Measurements from ENCODE around the gene NAV2.
A peak's percentile ranks its signal among the peaks of the same experiment; 100 is the strongest.
"Not testable (repeated sequence)": the region's sequence is repeated elsewhere in the genome, so short reads cannot be mapped to it uniquely, and the experiment has no call there.

Gene NAV2

DNA sequence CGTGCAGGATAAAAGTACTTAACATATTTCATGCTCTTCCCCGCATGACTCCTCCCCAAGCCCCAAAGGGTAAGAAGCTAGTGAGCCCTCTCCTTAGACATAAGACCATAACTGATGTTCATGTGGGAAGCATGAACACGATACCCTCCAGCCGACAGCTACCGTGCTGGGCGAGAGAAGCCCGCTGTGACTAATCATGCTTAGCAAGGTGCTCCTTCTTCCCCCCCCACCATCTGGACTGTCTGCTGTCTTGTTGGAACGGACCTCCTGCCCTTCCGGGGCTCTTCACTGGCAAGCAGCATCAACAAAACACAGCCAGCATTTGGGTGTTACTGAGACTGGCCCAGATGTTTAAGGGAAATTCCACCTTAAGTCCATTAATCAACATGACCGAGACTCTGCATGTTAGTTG is 247.0 kb downstream of the NAV2 start:
- DNase-seq = no peak

DNA sequence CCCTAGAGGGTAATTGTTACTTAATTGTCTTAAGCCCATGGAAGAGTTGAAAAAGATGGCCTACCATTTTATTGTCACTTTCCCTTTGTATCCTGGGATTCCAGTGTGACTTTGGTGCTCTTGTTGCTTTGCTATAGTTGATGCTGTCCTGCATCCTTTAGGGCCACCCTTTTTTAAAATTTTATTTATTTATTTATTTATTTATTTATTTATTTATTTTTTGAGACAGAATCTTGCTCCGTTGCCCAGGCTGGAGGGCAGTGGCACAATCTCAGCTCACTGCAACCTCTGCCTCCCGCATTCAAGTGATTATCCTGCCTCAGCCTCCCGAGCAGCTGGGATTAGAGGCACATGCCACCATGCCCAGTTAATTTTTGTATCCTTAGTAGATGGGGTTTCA is 247.8 kb downstream of the NAV2 start:
- DNase-seq = not testable (repeated sequence)

DNA sequence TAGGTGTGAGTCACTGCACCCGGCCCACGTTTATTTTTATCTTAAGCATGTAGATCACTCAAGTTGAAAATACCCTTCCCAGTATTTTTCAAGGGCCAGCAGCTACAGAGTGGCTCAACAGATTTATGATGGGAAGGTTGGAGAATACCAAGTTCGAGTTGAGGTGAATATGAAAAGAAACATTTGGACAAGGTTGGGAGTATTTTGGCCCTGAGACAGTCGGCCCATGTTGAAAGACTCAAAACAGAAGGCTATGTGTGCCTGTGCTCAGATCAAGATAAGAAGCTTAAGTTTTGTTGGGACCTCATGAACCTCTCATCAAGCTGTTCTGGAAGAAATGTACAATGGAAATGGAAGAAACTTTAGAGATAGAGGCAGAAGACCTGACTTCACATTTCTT is 248.6 kb downstream of the NAV2 start:
- no peak for DNase-seq

DNA sequence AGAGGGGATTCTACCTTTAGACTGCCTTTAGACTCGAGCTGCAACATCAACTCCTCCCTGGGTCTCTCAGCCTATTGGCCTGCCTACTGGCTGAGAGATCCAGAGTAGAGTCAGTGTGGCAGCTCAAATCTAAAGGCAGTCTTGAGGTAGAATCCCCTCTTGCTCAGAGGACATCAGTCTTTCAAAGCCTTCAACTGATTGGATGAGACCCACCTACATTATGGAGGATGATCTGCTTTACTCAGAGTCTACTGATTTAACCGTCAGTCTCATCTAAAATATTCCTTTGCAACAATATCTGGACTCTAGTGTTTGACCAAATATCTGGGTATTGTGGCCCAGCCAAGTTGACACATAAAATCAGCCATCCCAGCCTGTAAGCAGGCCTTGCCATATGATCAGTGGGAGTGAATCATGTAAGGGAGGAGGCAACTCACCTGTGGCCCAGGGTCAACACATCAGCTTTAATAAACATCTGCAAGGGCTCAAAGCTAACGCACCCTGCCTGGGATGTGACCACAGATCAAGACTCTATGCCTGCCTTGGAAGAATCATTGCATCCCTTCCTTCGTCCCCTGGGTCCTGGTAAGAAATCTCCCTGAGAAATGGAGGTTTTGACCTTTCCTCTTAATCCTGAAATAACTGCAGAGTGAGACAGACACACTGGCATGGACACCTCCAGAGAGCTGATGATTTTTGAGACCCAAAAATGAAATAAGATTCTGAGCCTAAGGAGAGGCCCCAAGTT is 249.6 kb downstream of the NAV2 start:
- DNase-seq = no peak

DNA sequence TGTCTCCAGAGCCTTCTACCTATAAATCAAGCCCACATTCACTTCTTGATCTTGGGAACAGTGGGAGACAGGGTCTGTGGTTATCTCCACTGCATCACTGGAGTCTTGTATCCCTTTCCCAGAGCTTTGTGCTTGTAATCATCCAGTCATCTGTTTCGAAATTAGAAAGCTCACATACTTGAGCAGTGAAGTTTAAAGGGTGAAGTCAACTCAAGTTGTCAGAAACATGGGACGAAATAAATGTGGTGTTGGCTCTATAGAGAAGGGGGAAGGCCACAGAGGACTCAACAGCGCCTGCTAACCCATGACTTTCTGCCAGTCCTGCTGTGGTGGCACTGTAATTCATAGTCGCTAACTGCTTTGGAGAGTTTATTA is 250.2 kb downstream of the NAV2 start:
- DNase-seq = no peak

DNA sequence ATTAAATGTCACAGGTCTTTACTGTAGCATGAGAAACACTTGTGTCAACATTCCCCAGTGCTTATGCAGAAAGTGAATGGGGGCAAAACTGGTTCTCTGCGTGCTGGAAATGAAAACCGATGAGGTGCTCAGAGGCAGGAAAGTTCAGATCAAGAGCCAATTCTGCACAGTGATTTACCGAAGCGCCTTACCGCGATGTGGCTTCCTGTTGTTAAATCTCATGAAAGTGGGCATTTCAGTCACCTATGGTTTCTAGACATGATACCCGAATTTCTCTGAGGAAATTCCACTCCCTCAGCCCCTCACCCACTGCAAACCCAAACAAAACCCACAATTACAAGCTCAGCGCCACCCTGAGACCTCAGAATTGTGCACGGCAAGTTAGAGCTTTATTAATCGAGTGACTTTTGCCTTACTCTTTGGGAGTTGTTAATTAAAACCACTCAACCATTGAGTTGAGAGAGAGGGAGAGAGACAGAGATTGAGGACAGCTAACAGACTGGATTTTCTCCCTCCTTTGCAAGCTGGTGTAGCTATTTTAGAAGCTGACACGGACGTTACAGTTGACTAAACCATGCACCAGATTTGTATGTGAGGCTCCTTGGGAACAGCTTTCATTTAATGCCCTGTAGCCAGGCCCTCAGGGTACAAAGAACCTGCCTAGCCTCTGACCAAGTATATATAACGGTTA is 251.2 kb downstream of the NAV2 start:
- DNase-seq = no peak

DNA sequence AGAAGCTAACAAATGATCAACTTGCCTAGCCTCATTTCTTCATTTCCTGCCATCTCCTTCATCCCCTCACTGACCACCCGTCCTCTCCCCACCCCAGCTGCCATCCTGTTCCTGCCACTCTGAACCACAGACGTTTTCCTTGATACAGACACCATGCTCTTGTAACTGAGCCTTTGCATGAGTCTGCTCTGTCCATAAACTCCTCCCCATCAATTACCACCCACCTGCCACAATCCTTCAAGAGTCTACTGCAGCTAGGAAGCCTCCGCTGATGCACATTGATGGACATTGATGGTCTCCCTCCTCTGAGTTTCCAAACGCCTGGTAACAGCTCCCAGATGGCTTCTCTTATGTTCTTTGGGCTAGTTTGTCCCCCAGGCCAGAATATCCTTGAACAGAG is 253.8 kb downstream of the NAV2 start:
- peak; percentile 33 for DNase-seq

DNA sequence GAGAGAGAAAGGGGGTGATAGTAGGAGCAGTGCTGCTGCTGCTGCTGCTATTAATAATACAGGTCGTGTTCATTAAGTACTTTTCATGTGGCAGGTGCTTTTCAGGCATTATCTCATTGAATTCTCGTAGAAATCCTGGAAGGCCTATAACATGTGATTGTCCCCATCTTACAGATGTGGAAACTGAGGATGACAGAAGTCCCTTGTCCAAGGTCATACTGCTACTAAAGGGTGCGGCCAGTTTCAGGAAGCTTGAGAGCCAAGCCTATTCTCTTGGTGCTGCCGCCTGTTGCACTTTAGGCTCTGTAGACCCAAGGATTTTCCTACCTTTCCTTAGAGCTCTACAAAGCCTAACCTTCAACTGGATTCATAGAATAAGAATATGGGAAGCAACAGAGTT is 254.3 kb downstream of the NAV2 start:
- DNase-seq = no peak

DNA sequence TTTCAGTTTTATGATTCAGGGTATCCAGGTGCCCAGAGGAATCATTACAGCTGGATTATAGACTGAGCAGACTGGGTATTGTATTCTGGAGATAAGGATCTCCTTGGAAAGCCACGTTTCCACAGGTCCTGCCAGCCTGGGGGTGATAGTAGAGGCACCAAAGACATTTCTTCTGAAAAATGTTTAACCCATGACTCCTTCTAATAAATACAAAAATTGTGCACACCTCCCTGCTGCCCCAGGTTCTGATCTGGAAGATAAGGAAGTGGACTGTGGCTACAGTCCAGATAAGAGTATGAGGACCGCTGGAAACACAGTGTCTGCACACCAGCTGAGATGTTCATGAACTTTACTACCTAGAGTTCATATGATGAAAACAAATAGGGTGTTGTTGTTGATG is 255.2 kb downstream of the NAV2 start:
- no peak for DNase-seq

DNA sequence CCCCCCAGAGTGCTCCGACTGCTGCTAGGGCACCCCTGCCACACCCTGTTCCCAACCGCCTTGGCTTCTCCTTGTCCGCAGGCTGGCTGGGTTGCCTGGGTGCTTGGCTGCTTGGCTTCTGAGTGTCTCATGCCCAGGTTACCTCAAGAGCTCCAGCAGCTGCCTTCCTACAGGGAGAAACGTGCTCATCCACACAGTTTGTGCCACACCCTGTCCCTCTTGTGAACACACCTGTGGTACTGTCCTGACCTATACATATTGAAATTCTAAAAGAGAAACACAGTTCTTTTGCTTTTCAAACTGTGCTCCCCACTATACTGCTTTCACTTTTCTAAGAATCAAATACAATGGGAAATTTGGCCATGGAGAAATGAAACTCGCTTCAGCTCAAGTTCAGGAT is 256.2 kb downstream of the NAV2 start:
- no peak for DNase-seq

DNA sequence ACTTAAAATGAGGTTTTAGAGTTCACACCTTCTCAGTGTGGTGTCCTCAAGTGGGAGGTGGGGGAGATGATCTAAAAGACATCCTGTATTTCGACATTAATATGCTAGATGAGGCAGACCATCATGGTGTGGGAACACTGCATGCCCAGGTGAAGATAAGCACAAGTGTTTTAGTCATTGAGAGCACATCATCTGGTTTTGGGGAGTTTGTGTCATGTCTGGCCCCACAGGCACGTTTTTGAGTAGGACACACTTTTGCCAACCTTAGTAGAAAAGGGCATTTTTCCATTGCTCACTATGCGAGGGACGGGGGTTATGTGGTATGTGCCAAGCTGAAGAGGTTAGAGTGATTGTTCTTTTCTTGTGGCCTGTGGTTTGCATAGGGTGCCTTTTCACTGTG is 258.3 kb downstream of the NAV2 start:
- DNase-seq = no peak

DNA sequence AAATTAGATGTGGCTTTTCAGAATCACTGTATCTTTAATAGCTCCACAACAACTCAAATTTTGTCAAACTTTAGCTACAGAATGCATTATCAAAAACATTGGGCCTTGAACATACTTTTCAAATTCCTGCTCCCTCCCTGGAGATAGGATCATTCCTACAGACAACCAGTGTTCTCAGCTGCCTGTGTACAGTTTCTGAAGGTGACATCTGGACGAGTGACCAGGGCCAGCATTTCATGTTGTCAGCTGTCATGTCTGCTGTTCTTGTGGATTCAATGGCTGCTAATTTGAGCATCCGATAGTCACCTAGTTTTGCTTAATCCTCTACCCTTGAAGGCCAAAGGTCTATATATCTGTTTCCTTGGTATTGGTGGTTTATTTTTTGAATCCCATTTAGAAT is 259.5 kb downstream of the NAV2 start:
- DNase-seq = no peak

DNA sequence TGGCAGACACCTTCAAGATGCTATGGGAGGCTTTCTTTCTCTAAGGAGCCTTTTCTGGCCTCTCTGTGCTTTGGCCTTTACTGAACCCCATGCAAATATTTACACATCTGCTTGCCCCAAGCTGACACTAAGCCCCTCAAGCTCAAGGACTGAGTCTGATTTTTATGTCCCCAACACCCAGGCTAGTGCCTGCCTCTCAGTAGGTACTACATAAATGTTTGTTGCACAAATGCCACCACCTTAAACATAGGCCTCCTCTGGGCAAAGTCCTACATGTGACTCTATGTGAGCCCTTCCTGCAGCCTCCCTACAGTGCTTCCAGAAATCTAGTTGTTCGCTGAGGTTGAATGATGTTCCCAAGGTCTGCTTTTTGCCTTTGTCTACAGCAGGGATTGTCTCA is 260.0 kb downstream of the NAV2 start:
- DNase-seq = no peak

DNA sequence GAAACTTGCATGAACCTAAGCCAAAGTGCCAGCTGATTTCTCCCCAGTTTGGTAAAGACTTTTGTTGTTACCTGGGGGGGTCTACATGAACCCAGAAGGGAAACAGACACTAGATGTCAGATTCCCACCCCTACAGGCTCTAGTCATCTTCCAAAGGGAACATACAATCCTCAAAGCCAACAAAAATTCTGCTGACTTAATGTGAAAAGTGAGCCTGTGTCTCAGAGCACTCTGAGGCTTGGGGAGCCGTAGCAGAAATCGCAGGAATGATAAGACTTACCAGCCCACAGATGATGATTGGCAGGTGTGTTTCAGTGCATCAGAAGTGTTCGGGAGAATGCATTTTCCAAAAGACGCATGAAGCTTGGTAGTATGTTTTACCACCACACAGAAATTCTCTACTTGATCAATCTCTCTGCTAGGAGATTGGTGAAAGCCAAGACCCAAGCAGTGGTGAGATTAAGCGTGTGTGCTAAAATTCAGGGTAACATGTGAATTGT is 260.5 kb downstream of the NAV2 start:
- no peak for DNase-seq

DNA sequence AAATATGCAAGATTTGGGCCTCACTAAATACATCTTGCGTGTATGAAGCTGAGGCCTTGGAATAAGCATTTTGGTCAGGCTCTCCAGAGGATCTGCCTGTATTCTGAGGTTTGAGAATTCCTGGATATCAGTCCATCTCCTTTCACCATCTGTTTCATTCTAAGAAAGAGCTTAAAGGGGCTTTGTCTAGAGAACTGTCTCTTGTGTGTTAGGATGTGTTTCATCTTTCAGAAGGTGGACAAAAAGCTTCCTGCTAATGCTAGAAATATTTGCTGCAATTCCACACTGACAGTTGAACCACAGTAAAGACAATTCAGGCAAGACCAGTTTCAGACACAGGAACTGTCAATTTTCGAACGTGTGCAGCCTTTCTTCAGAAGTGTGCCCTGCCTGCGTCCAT is 262.2 kb downstream of the NAV2 start:
- DNase-seq = no peak

DNA sequence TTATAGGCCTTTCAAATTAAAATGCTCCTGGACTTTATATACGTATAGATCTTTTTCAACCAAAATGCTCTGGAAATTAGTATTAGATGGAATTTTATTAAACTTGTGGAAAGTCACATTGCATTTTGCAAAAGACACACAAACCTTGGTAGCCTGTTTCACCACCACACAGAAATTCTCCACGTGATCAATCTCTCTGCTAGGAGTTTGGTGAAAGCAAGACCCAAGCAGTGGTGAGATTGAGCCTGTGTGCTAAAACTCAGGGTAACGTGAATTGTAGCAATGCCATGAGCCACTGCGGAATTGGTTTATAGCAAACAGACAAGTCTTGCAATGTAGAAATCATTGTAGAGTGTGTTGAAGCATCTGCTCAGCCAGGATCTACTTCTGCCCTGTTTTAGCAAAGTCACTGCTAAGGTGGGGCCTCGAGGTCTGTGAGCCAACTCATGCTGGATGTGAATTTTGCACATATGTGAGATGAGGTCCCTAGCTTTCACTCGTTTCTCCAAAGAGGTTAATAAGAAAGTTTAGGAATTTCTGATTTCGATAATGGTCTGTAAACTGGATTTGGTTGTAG is 262.9 kb downstream of the NAV2 start:
- DNase-seq = no peak

DNA sequence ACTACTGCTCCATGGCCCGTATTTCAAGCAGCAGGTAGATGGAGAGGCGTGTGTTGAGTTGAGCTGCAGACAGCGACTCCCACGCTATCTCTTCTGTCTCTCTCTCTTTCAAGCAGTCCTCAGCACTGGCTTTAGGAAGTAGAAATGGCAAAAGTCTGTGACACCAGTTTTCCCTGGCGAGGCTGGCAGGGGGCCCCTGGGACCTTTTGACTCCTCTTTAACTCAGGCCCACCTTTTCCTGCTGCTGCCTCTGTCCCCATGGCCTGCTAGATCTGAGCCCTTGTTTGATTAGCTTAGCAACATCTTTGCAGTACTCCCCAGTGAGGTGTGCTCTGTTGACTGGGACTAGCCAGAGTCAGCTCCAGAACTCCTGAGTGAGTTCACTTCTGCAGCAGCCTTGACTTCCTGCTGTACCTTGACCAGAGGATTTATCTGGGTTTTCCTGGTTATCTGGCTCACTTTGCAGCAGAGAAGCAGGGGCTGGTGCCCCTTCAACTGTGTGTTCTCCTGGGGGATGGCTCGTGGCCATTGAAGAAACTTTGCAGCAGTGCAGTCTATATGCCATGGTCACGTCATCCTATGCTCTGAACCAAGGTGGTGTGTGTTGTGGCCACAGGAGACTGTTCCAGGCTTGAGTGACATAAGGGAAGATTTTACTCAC is 263.8 kb downstream of the NAV2 start:
- no peak for DNase-seq

DNA sequence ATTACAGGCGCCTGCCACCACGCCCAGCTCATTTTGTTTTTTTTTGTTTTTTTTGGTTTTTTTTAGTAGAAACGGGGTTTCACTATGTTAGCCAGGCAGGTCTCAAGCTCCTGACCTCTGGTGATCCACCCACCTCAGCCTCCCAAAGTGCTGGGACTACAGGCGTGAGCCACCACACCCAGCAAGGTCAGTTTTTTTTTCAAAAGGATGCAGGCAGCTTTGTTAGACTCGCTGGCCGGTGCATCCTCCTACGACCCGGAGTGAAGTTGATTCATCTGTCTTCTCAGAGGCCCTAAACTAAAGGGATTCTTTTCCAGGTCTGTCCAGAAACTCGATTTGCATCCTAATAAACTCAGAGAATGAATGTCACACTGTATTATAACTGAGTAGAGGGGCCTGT is 265.3 kb downstream of the NAV2 start:
- DNase-seq = no peak

DNA sequence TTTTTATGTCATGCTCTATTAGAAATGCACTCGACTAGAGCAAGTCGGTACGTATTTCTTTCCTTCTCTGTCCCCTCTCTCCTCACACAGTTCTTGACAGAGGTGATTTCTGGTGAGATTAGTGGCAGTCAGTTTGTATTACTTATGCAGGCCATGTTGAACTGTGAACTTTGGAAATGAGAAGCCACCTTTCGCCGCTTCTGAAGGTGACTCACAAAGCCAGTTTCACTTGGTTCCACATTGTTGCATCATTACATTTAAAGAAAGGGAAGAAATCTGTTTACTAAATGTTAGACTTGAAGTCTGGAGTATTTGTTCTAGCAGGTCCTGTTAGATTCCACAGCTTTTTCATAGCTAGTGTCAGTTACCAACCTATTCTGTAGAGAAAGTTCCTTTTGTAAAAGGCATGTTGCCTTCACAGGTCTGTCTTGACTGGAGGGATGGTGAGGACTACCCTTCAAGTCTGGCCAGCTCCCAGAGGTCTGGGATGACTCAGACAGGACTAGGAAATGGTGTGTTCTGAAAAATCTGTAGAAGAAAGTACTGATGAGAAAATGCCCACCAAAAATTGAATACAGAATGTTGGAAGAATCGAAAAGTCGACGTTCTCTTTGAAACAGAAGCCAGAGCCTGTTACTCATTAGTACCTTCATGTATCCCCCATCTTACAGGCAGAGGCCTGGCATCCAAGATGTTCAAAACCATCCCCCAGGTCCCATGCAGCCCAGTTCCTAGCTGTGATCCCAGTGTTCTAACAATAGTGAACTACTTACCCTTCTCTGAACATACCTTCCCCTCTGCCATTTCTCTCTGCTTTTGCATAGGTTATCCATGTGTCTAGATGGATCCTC is 266.3 kb downstream of the NAV2 start:
- no peak for DNase-seq

DNA sequence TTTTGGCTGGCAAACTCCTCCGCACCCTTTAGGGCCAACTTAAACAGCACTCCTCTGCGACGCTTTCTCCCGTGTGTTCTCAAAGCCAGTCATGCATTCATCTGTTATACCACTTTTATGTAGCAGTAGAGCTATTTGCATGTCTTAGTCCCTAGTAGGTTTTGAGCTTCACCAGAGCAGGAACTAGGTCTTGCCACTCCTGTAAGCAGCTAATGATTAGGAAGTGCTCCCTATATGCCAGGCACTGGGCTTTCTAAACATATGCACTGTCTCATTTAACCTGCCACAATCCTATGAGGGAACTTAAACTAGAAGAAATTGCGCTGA is 266.8 kb downstream of the NAV2 start:
- DNase-seq = no peak

DNA sequence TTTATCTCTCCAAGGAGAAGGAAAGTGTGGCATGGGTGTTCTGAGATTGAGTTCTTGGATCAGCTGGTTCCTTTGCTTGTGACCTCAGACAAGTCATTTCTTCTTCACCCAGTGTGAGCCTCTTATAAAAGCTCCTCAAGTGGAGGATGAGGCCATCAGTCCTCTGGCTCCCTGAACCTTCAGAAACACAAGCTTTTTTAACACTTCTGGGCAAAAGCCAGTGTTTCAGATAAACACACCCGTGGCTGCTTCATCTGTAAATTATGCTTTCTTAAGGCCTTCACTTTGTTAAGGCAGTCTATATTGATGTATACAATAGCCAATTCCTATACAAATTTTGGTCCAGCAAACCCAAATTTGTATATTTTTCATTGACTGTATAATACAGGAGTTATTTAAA is 267.8 kb downstream of the NAV2 start:
- no peak for DNase-seq

DNA sequence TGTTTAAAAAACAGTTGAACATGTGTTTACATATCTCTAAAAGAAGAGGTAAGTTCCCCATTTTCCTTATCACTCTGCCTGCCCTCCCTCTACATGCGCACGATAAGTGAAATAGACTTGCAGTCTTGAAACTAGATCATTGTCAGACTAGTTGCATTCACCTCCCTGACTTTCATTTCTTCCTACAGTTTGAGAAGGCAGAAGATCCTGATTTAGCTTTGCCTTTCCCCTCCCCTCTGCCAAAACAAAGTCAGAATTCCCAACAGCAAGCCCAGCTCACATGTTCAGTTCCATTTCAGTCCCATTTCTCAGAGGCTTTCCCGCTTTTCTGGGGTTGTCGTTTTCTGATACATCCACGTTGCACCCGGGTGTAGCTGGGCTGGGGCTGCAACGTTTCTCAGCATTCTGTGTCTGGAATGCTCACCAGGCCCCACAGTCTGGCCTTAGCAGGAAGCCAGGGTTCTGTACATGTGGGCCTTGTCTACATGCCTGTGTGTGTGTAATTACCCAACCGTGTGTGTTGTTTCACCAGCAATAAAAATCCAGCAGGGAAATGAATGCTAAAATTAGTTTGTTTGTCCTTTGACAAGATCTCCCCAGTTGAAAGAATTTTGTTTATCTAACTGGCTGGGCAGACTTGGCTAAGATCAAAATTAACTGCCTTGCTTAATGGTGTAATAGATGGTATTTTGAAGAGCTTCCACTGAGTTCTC is 268.5 kb downstream of the NAV2 start:
- no peak for DNase-seq

Measured in right hindlimb (tissue), 1 donor.